Measurements from ENCODE around the gene KEAP1.
A peak's percentile ranks its signal among the peaks of the same experiment; 100 is the strongest.
"Not testable (repeated sequence)": the region's sequence is repeated elsewhere in the genome, so short reads cannot be mapped to it uniquely, and the experiment has no call there.

Gene KEAP1

DNA sequence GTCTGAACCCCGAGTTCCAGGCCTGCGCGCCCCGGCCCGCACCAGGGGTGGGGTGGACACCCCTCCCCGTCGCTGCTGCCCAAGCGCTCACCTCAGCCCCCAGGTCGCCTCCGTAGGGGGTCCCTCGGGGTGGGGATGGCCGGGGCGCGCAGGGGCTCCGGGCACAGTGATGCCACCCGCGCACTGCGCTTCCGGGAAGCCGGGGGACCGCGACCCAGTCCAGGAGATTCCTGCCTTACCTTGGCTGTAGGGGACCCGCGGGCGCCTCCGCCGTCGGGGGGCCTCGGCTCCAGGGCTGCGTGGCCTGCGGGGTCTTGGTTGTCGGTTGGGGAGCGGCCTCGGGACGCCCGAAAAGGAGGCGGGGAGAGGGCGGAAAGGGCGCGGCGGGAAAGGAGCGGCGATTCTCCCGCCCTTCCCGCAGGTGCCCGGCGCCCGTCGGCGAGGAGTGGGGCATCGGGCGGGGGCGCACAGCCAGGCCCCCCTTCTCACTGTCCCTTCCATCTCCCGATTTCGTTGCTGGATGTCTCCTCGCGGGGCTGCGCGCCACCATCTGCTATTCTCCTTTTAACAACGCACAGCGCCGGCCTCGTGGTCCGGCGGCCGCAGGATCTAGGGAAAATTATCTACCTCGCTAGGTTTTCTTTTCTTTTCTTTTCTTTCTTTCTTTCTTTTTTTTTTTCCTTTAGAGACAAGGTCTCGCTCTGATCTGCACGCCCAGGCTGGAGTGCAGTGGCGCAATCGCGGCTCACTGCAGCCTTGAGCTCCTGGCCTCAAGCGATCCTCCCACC lies at the start of gene KEAP1:
TSS of gene KEAP1 (minus strand) at position 355 of the 788 bp plus-strand sequence. CDS start 3,323 bp downstream, outside the sequence.
- DNase-seq (ENCODE audit: low read depth), result peak; percentile 62

DNA sequence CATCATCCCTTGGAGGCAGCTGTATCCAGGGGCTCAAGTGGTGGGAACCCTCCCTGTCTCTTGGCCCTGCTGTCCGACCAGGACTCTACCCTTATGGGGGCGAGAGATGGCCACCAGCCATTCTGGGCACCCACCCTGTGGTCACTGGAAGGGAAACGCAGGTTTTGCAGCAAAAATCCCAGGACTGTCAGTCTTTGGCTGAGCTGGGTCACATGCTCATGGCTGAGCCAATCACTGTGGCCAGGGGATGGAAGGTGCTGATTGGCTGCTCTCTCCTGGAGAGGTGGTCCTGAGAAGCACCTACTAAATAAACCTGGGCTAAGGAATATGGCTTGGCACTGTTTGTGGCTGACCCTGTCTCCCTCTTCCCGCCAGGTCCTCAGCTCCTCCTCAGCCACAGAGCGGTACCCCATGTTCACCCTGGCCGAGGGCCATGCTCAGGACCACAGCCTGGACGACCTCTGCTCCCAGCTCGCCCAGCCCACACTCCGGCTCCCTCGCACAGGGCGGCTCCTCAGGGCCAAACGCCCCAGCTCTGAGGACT lies 49.4 kb upstream of the KEAP1 start:
- no peak for DNase-seq (ENCODE audit: low read depth)

GRCh38 chr19:10551698-10552301 lies 48.6 kb upstream of the KEAP1 start:
- no peak for DNase-seq (ENCODE audit: low read depth)

DNA sequence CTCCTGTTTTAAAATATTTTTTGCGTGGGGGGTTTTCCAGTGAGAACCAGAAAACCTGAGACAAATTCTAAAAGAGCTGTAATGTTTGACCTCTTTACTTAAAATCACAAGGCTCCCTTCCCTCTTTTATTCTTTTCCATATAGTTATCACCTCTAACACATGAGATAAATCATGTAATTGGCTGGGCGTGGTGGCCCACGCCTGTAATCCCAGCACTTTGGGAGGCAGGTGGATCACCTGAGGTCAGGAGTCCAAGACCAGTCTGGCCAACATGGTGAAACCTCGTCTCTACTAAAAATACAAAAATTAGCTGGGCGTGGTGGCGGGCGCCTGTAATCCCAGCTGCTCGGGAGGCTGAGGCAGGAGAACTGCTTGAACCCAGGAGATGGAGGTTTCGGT lies 47.9 kb upstream of the KEAP1 start:
- DNase-seq (ENCODE audit: low read depth), result not testable (repeated sequence)

GRCh38 chr19:10550336-10550735 lies 47.2 kb upstream of the KEAP1 start:
- no peak for DNase-seq (ENCODE audit: low read depth)

DNA sequence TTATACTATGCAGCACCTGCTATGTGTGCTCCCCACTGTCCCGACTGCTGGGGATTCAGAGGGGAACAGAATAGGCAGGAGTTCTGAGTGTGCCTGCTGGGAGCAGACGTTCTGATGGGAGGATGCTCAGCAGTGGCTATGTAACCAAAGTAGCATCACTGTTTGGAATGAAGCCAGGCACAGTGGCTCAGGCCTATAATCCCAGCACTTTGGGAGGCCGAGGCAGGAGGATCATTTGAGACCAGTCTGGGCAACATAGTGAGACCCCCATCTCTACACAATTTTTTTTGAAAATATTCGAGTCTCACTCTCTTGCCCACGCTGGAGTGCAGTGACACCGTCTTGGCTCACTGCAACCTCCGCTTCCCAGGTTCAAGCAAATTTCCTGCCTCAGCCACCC lies 46.6 kb upstream of the KEAP1 start:
- DNase-seq (ENCODE audit: low read depth), result no peak

DNA sequence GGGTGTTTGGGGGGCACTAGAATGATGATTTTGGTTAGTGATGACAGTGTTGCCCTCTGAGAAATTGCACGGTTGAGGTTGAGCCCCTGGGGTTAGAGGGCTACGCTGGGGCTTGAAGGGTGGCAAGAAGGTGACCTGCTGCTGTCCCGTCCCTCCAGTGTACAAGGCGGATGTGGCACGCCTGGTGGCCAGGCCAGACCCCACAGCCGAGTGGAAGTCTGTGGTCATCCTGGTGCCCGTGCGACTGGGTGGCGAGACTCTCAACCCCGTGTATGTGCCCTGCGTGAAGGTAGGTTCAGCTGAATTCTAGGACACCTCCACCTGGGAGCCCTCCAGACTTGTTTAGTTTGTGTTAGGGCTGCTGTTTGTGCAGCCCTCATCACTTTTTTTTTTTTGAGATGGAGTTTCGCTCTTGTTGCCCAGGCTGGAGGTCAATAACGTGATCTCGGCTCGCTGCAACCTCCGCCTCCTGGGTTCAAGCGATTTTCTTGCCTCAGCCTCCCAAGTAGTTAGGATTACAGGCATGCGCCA lies 45.7 kb upstream of the KEAP1 start:
- no peak for DNase-seq (ENCODE audit: low read depth)

GRCh38 chr19:10546817-10547216 lies 43.7 kb upstream of the KEAP1 start:
- no peak for DNase-seq (ENCODE audit: low read depth)

GRCh38 chr19:10544753-10545251 lies 41.6 kb upstream of the KEAP1 start:
- no peak for DNase-seq (ENCODE audit: low read depth)

- no peak for DNase-seq (ENCODE audit: low read depth)
These were observed 41.1 kb upstream of the KEAP1 start for GRCh38 chr19:10544242-10544752.

DNA sequence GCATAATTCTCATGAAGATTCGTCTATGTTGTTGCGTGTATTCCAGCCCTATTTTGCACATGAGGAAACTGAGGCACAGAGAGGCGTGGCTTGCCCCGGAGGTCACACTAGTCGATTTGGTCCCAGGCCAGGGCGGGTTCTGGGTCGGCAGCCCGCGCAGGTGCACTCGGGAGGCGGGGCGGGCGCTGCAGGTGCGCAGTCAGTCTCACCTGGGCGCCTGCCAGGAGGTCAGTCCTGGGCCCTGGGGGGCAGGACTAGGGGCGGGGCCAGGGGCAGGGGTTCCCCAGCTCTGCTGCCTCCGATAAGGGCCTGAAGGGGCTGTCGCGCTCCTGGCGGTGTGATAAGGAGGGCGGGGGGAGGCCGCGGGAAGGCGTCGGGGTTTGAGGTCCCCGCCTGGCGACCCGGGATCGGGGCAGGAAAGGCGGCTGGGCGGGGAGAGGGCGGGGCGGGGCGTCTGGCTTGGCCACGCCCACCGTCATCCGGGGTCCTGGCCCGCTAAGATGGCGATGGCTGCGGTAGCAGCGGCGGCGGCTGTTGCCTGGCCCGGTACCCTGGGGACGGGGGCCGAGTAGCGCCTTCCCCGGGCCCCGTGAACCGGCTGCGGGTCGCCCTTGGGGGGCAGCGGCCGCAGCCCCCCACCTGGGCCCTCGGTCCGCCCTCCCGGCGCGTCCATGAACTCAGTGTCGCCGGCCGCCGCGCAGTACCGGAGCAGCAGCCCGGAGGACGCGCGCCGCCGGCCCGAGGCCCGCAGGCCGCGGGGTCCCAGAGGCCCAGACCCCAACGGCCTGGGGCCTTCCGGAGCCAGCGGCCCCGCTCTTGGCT lies 40.5 kb upstream of the KEAP1 start, which contains the start of gene ATG4D:
TSS of gene ATG4D (plus strand) at position 485 of the 822 bp plus-strand sequence. CDS start at position 672, 187 bp downstream.
- DNase-seq (ENCODE audit: low read depth), result peak; percentile 86

- no peak for DNase-seq (ENCODE audit: low read depth)
These were observed 39.9 kb upstream of the KEAP1 start for GRCh38 chr19:10543059-10543419.

GRCh38 chr19:10539016-10539415 lies 35.9 kb upstream of the KEAP1 start:
- not testable (repeated sequence) for DNase-seq (ENCODE audit: low read depth)

DNA sequence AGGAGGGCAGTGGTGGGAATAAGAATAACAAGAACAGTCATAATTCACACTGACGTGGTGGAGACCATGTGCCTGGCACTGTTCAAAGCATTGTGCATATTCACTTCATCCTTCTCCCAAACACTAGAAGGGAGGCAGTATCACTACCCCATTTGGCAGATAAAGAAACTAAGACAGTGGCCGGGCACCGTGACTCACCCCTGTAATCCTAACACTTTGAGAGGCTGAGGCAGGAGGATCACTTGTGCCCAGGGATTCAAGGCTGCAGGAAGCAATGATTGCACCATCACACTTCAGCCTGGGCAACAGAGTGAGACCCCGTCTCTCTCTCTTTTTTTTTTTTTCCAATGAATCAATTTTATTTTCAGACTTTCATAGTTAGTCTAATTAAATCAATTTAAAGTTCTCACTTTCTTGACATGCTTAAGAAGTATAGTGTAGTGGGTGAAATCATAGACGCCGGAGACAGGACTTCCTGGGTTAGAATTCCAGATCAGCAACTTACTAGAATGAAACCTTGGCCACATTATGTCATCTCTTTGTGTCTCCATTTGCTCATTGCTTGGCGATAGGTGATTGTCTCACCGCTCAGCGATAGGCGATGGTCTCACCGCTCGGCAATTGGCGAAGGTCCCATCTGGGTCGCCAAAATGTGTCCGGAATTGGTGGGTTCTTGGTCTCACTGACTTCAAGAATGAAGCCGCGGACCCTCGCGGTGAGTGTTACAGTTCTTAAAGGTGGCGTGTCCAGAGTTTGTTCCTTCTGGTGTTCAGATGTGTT lies 35.2 kb upstream of the KEAP1 start:
- DNase-seq (ENCODE audit: low read depth), result no peak

DNA sequence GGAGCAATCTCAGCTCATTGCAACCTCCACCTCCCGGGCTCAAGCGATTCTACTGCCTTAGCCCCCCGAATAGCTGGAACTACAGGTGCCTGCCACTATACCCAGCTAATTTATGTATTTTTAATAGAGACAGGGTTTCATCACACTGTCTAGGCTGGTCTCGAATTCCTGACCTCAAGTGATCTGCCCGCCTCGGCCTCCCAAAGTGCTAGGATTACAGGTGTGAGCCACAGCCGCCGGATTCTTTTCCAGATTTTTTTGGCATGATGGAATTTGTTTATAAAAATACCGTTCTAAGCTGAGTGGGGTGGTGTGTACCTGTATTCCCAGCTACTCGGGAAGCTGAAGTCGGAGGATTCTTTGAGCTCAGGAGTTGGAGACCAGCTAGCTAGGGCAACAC lies 34.5 kb upstream of the KEAP1 start:
- DNase-seq (ENCODE audit: low read depth), result no peak

- no peak for DNase-seq (ENCODE audit: low read depth)
These were observed 32.5 kb upstream of the KEAP1 start for GRCh38 chr19:10535613-10536012.

DNA sequence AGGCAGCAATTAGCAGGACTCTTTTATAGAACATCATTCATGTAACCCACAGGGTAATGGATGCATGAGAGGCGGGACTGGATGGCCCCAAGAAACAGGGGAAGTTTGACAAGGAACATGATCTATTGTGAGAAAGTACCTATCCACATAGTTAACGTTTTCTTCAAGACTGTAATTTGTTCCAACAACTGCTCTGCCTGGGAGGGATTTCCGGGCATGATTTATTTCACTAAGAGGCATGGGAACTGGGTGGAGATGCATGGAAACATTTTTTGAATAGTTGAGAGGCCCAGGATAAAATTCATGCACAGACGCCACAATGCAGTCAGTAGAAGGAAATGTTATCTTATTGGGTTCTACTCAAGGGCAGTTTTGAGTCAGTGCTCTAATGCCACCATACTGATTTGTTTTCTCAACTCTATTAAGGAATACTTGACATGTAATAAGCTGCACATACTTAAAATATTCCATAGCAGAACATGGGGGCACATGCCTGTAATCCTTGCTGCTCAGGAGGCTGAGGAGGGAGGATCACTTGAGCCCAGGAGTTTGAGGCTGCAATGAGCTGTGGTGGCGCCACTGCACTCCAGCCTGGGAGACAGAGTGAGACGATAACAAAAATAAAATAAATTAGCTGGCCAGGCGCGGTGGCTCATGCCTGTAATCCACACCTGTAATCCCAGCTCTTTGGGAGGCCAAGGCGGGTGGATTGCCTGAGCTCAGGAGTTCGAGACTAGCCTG lies 30.7 kb upstream of the KEAP1 start:
- DNase-seq (ENCODE audit: low read depth), result no peak

DNA sequence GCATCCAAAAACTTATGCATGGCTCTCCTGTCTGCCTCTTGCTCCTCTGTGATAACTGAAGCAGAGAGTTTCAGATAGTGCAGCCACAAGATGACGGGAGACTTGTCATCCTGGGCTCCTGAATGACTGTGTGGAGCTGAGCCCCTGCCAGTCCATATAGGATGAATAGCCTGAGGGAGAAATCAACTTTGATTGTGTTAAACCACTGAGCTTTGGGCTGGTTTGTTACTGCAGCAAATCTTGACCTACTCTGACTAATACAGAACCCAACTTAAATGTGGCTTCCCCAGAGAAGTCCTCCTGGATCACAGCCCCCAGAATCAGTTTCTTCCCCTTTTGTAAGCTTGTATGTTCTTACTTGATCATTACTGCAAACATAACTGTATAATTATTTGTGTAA lies 29.3 kb upstream of the KEAP1 start:
- no peak for DNase-seq (ENCODE audit: low read depth)

- DNase-seq (ENCODE audit: low read depth), result not testable (repeated sequence)
These were observed 23.7 kb upstream of the KEAP1 start for GRCh38 chr19:10526887-10527286.

GRCh38 chr19:10525636-10526035 lies 22.5 kb upstream of the KEAP1 start:
- DNase-seq (ENCODE audit: low read depth), result no peak

Data from CMK (cell line).